ENCODE results near the gene CRYAB.

DNA sequence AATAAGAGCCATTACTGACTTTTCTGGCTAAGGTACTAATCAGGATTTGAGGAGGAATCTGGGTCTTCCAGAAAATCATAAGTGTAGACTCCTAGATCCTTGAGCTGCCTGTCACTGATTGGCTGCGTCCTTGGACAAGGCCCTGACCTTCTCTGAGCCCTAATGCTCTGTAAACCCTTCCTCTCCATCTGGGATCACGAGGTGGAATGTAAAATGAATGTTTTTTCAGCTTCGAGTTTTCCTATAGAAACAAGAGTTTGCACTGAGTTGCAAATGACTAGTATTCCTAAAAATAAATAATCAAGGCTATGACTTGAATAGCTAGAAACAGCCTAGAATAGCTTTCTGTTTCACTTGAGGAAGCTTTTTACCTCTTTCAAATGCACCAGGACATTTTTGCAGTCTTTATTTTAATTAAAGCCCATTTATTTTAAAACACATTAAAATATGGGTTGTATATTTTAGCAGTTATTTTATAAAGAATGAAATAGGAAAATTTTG lies 24.5 kb upstream of the CRYAB start:
- TF ChIP-seq, protein P1, sequence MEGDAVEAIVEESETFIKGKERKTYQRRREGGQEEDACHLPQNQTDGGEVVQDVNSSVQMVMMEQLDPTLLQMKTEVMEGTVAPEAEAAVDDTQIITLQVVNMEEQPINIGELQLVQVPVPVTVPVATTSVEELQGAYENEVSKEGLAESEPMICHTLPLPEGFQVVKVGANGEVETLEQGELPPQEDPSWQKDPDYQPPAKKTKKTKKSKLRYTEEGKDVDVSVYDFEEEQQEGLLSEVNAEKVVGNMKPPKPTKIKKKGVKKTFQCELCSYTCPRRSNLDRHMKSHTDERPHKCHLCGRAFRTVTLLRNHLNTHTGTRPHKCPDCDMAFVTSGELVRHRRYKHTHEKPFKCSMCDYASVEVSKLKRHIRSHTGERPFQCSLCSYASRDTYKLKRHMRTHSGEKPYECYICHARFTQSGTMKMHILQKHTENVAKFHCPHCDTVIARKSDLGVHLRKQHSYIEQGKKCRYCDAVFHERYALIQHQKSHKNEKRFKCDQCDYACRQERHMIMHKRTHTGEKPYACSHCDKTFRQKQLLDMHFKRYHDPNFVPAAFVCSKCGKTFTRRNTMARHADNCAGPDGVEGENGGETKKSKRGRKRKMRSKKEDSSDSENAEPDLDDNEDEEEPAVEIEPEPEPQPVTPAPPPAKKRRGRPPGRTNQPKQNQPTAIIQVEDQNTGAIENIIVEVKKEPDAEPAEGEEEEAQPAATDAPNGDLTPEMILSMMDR (IDR thresholded peaks at IDR 0.05), result no peak
- TF ChIP-seq NFE2L2 (conservative IDR thresholded peaks at IDR 0.05; ENCODE audit: low read length) (no peak), JUN (IDR thresholded peaks at IDR 0.05) (no peak)

Data from A549 (cell line).